Hematopoietic multipotent progenitor cell treated with erythropoietin and hydrocortisone succinate and interleukin-3 and kit ligand, for 4 days (in vitro differentiated cells): ENCODE measurements around the gene C16orf87.

Source experiments
- DNase-seq: peaks from one replicate; pipeline ENCODE4 v3.0.0-alpha.2; 2015

C16orf87 gene

DNA sequence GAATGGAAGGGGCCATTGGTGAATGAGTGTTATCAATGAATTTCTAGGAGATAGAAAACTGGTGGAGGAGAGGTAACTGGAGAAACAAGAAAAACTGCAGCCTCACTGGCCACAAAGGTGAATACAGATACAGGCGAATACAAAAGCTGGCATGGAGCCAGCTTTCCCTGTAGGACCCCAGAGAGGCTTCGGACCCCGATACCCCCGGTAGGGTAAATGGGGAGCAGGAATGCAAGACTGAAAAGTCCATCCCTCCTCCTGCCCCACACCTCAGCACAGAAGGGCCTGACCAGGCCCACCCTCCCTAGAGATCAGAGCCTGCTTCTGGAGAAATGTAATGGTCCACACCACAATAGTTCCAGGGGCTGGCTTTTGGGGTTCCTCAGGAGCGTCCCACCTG lies 78.0 kb downstream of the C16orf87 start:
- DNase-seq = no peak

DNA sequence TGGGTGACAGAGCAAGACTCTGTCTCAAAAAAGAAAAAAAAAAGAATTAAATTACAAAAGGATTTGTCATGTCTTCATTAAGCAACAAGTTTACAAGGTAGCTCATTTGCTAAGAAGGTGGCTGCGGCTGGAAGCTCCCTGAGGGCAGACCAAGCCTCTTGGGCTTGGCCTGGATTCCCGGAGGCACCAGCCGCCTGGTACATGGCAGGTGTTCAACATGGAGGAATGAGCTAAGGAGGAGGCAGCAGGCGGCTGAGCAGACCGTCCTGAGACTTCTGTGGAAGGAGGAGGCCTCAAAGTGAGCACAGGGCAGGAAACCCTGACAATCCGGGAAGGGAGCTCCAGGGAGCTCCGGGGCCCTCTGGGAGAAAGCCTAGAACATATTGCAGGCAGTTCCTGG lies 79.6 kb downstream of the C16orf87 start:
- no peak for DNase-seq

DNA sequence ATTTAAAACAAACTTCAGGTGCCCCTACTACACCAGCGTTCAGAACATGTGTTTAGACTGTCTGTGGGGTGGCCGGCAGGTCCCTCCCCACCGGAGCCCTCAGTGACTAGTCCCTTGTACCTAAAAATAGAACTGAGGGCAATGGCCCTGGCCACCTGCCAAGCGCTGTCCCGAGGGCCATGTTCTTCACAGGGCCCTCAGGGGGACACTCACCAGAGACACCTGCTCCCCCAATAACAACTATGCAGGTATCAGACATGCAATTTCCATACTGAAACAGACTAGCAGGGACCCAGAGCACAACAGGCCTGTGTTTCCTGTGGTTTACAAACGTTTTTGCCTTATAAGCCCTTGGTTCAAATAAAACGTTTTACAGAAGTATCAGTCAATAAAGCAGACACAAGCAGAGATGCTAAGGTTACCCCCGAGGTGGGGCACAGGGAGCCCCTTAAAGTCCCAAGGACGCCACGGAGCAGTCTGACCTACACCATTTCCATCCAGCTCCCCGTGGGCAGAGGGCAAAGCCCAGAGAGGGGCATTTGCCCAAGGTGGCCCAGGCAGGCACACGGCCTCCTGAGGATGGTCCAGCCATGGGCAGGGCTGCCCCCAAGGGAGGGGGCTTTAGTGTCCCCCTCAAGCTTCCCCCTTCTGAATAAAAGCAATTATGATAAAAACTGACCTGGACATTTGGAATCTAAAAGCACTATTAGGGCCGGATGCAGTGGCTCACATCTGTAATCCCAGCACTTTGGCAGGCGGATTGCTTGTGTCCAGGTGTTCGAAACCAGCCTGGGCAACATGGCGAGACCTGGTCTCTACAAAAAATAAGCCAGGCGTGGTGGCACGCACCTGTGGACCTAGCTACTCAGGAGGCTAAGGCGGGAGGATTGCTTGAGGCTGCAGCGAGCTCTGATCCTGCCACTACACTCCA lies 81.9 kb downstream of the C16orf87 start:
- DNase-seq = no peak

DNA sequence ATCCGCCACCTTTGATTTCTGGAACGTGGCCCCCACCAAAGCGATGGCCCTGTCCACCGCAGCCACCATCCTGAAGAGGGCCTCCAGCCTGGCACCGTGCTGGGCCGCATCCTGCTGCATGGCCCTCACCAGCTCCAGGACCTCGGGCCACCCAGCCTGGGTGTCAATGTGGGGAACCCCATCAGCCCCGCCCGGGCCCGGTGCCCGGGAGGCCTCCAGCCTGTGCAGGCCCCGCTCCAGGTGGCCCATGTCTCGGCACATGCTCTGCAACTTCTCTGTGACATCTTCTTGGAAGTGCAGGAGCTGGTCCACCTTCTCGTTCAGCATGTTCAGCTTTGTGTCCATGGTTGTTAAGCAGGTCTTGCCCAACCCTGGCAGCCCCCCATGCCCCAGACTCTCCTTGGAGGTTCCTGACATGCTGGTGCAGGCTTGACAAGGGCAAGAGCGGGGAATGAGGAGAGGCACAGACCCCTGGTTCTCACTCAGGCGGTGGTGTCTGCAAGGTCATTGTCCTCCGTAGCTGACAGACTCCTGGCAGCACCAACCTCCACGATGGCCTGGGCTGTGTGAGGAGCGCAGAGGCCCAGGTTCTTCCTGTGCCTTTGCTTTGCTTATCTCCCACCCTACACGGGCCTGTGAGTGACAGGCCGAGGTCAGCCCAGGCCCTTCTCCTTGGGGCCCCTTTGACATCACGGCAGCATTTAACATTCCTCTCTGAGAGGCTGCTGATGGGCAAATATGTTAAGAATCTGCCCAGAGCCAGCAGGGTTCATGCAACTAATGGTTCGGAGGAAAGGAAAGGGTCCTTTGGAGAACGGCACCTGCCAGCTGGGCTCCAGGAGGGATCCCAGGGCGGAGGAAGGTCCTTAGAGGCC lies 83.0 kb downstream of the C16orf87 start, which contains the start of gene MYLK3:
Gene MYLK3 (minus strand): TSS at position 568 of the 875 bp plus-strand sequence. CDS start 151 bp downstream, at position 417.
- DNase-seq = peak; percentile 58

DNA sequence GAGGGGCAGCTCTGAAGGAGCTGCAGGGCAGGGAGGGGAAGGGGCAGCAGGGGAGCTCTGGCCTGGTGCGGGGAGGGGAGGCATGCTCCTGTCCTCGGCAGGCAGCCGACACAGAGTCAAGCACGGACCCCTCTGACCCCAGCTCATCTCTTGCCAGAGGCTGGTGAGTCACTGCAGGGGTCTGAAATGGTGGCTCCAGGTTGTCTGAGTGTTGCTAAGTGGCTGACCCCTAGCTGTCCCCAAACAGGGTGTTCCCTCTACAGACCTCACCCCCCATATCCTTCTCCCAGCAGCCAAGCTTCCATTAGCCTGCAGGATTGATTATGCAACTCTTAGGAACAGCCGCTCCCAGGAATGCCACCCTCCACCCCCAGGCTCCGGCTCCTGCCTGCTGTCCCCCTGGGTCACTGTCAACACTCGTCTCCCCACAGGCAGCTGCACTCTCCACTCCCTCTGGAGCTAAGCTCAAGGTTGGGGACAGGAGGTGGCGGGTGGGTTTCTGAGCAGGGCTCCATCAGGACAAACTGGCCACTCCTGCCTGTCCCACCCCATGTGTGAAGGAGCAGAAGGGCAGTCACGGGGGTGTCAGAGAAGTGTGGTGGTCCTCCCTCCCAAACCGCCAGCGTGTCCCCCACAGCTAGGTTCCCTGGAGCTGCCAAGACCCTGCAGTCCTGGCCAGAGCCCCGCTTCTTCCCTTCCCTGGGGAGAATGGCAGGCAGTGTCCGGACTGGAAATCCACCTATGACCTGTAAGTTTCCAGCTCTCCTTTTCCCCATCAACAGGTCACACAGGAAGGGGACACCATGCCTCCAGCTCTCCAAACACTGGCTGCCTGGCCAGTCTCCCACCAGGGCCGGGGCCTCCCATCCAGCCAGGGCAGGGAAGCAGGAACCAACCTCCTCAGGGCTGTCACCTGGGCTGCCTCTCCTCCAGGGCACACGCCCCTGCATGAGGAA lies 83.9 kb downstream of the C16orf87 start:
- no peak for DNase-seq
